PFSK-1 (cell line): Measurements from ENCODE around the gene ZNF281.

ENCODE experiments used
- FOXP2 ChIP-seq: optimal IDR thresholded peaks from 2 replicates; pipeline ENCODE3; 2011; ENCODE audit warnings: borderline replicate concordance, control low read depth, inconsistent platforms; ENCODE audit not compliant: insufficient read depth; ENCODE audit errors: extremely low read length, extremely low read depth
- POLR2AphosphoS5 ChIP-seq: IDR thresholded peaks from 2 replicates; pipeline ENCODE4 v1.6.1; 2012; ENCODE audit warnings: low read depth, mild to moderate bottlenecking, control low read depth, low read length, moderate library complexity
- SIN3A ChIP-seq: IDR thresholded peaks from 2 replicates; pipeline ENCODE4 v1.6.1; 2012; ENCODE audit warnings: mild to moderate bottlenecking, low read length, moderate library complexity, borderline replicate concordance; ENCODE audit not compliant: insufficient read depth
- TAF1 ChIP-seq: IDR thresholded peaks from 2 replicates; pipeline ENCODE4 v1.6.1; 2012; ENCODE audit warnings: low read length, control low read depth, borderline replicate concordance; ENCODE audit not compliant: insufficient read depth
- TF ChIP-seq, protein P1 (sequence below), 2 experiments: IDR thresholded peaks; 2 replicates each; pipeline versions ENCODE4 v1.6.1 to v1.8.0; 2011 to 2012; ENCODE audit warnings: low read depth in 2 of 2, low read length in 2 of 2, control low read depth in 1 of 2, inconsistent platforms in 1 of 2, mild to moderate bottlenecking in 1 of 2, moderate library complexity in 1 of 2; ENCODE audit not compliant: insufficient read depth in 1 of 2

DNA sequence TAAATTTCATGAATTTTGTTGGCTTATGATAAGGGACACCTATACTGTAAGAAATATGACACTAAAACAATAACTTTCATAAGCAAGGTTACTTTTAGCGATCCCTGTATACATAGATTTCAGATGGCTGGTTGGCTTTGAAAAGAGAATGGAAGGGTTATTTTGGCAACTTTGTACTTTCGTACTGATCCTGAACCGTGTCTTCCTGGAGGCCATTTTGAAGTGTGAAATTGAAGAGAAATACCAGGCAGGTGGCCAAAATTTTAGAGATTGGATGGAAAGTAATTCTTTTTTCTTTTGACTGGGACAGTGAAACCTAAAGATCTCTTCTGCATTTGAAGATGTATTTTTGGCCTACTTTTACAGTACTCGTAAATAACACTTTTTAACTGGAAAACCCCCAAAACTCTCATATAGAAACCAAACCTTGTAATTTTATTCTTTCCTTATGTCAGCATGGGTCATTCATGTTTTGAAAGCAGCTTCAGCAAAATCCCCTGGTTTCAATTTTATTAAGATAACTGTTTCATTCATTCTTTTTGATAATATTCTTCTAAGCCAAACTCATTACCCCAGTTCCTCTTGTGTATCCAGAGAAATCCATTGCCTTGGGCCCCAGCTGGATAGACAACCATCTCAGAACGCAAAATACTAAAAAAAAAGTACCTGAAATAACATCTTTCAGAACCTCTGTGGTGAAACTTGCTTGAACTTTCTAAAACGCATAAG lies 38.4 kb upstream of the ZNF281 start:
- TF ChIP-seq SIN3A: no peak
- TF ChIP-seq POLR2AphosphoS5: no peak
- TF ChIP-seq, protein P1, sequence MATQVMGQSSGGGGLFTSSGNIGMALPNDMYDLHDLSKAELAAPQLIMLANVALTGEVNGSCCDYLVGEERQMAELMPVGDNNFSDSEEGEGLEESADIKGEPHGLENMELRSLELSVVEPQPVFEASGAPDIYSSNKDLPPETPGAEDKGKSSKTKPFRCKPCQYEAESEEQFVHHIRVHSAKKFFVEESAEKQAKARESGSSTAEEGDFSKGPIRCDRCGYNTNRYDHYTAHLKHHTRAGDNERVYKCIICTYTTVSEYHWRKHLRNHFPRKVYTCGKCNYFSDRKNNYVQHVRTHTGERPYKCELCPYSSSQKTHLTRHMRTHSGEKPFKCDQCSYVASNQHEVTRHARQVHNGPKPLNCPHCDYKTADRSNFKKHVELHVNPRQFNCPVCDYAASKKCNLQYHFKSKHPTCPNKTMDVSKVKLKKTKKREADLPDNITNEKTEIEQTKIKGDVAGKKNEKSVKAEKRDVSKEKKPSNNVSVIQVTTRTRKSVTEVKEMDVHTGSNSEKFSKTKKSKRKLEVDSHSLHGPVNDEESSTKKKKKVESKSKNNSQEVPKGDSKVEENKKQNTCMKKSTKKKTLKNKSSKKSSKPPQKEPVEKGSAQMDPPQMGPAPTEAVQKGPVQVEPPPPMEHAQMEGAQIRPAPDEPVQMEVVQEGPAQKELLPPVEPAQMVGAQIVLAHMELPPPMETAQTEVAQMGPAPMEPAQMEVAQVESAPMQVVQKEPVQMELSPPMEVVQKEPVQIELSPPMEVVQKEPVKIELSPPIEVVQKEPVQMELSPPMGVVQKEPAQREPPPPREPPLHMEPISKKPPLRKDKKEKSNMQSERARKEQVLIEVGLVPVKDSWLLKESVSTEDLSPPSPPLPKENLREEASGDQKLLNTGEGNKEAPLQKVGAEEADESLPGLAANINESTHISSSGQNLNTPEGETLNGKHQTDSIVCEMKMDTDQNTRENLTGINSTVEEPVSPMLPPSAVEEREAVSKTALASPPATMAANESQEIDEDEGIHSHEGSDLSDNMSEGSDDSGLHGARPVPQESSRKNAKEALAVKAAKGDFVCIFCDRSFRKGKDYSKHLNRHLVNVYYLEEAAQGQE (IDR thresholded peaks at IDR 0.05; ENCODE audit: insufficient read depth in 1 of 2, low read depth in 2 of 2, low read length in 2 of 2): no peak
- TF ChIP-seq TAF1: no peak
- no peak for TF ChIP-seq FOXP2
